GM21526 (cell line): Measurements from ENCODE around the gene EFCAB5.
A peak's percentile ranks its signal among the peaks of the same experiment; 100 is the strongest.
"Not testable (repeated sequence)": the region's sequence is repeated elsewhere in the genome, so short reads cannot be mapped to it uniquely, and the experiment has no call there.

ENCODE experiments used
- ATAC-seq: cut with Tn5 transposase; IDR thresholded peaks from one replicate; pipeline ENCODE4 v1.9.1; 2021; ENCODE audit warnings: moderate library complexity; ENCODE audit not compliant: unreplicated experiment, low FRiP score

Gene EFCAB5

GRCh38 chr17:29941334-29941733 lies at the start of gene EFCAB5:
Gene EFCAB5, plus strand, starts transcription at chr17:29941634. Its CDS starts 163 bp downstream, at chr17:29941797.
- ATAC-seq, result no peak

GRCh38 chr17:29892201-29892600 lies 49.2 kb upstream of the EFCAB5 start:
- no peak for ATAC-seq

DNA sequence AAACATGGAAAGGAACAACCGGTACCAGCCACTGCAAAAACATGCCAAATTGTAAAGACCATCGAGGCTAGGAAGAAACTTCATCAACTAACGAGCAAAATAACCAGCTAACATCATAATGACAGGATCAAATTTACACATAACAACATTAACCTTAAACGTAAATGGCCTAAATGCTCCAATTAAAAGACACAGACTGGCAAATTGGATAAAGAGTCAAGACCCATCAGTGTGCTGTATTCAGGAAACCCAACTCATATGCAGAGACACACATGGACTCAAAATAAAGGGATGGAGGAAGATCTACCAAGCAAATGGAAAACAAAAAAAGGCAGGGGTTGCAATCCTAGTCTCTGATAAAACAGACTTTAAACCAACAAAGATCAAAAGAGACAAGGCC lies 44.3 kb upstream of the EFCAB5 start:
- ATAC-seq, result not testable (repeated sequence)

- no peak for ATAC-seq
These were observed 38.0 kb upstream of the EFCAB5 start for GRCh38 chr17:29903471-29903870.

DNA sequence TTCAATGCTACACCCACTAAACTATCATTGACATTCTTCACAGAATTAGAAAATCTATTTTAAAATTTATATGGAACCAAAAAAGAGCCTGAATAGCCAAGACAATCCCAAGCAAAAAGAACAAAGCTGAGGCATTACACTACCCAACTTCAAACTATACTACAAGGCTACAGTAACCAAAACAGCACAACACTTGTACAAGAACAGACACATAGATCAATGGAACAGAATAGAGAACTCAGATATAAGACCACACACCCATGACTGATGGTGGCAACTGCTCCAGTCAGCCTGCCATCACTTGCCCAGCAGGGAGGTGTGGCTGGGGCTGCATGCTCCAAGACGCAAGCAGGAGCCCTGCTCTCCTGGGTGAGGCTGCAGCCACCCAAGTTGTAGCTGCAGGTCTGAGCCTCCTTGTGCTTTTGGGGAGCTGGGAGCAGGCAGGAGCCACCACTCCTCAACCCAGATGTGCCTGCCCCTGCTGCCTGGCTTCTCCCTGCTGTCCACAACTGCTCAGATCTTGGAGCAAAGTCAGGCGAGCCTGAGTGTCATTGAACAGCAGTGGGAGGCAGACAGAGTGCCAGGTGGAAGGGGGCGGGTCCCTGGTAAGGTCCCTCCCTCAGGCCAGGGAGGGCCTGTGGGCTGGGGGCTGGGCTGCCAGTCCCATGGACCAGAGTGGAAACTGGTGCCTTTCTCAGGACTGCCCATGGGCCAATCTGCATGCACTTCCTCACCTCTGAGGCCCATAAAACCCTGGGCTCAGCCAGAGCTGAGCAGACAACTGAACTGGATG lies 36.2 kb upstream of the EFCAB5 start:
- no peak for ATAC-seq

GRCh38 chr17:29905879-29906167 lies 35.6 kb upstream of the EFCAB5 start:
- no peak for ATAC-seq

GRCh38 chr17:29906969-29907368 lies 34.5 kb upstream of the EFCAB5 start:
- ATAC-seq, result no peak

DNA sequence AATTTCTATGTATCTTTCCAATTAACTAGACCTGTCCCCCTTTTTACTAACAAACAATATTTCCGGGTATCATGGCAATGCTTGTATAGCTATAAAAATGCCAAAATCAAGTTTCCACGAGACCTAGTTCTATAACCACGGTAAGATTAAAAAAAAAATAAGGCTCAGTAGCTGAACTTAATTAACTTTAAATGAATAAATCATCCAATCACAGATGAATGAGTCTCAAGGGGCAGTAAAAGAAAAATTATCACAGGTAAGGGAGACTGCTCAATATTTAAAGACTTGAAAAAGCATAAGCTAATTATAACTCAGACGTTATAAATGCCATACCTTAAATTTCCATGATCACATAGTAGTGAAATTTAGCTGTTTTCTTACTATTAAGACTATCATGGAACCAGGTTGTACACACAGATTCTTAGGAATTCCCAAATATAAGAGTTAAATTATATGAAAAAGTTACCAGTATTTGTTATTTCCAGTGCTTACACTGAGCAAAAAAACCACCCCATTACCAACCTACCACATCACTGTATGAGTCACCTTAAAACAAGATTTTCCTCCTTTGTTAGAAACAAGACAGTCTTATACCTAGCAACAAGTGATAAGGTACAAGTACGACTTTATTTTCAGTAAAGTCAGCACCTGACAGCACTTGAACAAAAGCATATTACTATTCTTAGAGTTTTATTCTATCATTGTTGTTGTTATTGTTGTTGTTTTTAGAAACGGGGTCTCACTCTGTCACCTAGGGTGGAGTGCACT lies 32.0 kb upstream of the EFCAB5 start:
- no peak for ATAC-seq

DNA sequence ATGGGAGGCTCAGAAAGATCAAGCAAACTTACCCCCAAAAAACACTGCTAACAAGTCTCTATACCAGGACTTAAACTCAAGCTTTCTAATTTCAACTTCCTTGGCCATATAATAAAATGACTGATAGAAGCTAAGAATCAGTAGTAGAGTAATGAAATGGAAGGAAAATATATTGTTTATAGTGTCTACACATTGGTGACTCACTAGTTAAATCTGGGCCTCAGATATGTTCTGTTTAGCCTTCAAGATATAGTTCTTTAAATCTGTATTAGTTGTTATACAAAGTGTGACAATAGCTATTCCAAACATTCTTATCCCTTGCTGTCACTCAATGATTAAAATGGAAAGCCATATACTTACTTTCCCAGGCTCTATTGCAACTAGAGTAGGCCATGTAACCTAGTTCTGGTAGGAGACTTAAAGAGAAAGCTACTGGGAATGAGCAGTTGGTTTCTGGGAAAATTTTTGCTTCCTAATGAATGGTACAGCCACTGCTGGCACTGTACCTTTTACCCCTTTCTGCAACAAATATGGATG lies 29.7 kb upstream of the EFCAB5 start:
- ATAC-seq, result no peak

DNA sequence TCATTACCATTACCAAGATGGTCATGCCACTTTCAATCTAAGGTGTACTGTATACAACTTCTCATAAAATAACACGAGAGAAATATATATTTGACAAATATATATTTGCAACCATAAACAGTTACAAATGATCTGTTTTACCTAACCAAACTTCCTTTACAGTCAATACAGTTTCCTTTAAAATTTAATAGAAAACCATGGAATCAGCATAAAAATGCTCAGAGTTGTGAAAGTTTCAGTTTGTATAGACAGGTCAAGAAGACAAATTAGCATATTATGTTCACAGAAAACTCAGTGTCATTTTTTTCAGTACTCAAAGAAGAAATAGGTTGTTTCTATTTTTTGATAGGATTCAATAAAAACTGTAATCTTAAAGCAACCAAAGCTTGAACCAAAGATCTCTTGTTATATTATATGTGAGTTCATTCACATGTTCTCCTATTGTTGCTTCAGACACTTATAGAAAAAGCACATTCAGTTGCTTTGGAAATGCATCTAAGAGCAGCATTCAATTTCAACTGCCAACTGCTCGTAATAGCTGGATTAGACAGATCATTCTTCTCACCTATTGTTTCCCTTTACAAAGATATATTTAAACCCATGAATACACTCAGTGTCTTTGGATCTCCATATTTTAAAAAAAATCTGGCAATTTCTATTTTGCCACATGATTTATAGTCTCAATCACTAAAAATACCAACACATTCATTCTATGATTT lies 26.5 kb upstream of the EFCAB5 start:
- no peak for ATAC-seq

DNA sequence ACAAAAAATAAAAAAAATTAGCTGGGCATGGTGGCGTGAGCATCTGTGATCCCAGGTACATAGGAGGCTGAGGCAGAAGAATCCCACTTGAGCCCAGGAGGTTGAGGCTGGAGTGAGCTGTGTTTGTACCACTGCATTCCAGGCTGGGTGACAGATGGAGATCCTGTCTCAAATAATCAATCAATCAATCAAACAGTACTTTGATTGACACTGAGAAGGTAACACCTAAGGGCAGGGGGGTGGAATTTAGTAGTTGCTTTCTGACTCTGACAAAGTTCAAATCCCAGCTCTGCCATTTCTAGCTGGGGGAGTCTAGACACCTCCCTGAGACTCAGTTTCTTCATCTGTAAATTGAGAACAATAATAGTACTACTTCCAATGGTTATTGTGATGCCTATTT lies 23.4 kb upstream of the EFCAB5 start:
- ATAC-seq, result no peak

DNA sequence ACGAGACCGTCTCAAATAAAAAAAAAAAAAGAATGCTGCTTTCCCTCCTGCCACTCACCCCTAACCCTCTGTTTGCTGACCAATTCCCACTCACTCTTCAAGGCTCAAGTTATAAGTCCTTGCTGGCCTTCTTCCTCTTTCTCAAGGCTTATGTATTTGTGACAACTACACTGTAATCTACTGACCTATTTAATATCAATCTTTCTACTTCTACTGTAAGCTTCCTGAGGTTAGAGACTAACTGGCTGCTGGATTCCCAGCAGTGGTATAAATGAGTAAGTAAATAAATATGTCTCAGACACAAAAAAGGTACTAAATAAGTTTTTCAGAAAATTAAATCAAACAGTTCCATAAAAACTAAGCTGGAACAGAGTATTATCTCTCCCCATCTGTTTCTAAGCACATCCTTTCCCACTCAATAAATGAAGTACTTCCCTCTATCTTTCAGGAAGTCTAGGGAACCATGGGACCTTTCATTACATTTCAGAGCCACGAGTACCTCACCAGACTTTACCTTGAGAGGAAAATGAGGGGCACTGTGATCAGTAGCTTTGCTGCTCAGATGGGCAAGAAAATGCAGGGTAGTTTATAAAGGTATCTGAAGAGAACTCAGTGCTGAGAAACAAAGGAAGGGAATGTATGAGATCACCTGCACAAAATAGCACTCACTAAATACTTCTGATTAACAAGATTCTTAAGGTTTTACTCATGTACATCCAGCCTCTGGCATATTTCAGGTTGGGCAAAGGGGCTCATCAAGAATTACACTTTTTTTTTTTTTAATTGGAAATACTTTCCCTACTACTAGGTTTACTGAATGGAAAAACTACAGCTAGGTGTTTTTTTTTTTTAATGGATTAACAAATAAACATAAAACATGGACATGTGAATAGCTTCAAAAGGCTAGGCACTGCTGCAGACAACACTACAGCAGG lies 22.2 kb upstream of the EFCAB5 start:
- ATAC-seq, result no peak

DNA sequence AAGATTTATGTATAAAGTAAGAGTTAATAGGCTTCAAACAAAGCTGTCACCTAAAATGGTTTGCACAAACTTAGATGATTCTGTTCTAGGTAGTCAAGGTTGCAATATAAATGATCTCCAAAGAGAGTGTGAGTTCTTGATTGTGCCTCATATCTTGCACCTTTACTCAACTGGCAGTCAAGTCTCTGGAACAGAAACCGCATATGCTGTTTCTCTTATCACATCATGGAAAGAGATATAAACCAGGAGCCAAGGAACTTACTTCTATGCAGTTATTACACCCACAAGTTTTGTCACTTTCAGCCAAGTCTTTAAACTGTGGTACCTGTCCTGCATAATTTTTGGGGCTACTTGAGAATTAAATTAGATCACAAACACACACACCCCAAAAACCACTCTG lies 16.6 kb upstream of the EFCAB5 start:
- no peak for ATAC-seq

DNA sequence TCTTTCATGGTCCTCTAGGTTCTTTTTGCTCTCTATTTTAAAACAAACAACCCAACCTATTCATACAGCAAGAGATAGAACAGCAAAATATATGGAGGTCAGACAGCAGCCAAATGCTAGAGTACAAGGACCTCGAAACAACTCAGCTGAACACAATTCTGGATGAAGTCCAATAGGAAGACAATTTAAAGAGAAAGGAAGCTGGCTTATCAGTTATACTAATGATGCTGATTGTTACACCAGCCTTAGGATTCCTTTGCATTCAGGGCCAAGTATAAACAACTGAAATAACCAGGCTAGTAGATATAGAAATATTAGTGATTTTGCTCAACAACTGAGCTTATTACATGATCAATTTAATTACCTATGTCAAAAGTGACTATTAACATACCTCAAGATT lies 13.9 kb upstream of the EFCAB5 start:
- no peak for ATAC-seq

GRCh38 chr17:29929006-29929532 lies 12.4 kb upstream of the EFCAB5 start:
- ATAC-seq, result no peak

DNA sequence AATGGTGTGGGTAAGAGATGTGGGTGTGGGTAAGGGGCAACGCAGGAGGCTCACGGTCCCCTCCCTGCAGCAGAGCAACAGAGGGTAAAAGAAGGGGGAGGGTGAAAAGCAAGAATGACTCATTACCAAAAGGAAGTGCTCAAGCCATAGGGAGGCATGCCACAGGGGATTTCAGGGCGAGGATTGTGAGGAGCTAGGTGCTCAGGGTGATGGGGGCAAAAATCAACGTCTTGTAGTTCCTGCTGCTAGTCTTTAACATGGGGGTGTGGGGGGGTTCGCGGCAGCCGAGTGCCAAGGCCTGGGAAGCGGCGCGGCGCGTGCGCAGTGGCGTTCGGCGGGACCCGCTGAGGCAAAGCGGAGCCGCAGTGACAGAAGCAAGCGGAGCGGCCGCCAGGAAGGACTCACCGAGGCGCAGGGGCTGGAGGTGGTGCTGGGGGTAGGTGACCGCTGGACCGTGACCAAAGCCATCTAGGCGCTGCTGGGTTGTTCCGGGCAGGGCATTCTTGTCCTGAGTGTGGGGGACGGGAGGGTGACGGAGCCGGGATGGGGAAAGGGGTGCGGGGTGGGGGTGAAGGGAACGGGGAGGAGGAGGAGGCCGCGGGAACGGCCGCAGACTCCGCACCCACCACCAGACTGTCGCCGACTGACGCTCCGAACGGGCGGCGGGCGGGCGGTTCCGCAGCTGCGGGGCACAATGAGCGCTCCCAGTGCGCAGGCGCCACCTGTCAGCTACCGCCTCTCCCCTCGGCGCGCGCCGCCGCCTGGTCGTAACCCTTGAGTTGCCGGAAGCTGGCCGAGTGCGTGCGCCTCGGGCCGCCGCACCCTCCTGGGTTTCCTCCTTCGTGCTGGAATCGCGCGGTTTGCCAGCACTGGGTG lies 11.7 kb upstream of the EFCAB5 start, which contains the start of gene SSH2:
TSS of gene SSH2 (minus strand) at position 696 of the 876 bp plus-strand sequence. CDS start at position 468, 228 bp downstream.
- ATAC-seq, result peak; percentile 48

GRCh38 chr17:29930409-29931010 lies 10.9 kb upstream of the EFCAB5 start:
- ATAC-seq, result no peak

DNA sequence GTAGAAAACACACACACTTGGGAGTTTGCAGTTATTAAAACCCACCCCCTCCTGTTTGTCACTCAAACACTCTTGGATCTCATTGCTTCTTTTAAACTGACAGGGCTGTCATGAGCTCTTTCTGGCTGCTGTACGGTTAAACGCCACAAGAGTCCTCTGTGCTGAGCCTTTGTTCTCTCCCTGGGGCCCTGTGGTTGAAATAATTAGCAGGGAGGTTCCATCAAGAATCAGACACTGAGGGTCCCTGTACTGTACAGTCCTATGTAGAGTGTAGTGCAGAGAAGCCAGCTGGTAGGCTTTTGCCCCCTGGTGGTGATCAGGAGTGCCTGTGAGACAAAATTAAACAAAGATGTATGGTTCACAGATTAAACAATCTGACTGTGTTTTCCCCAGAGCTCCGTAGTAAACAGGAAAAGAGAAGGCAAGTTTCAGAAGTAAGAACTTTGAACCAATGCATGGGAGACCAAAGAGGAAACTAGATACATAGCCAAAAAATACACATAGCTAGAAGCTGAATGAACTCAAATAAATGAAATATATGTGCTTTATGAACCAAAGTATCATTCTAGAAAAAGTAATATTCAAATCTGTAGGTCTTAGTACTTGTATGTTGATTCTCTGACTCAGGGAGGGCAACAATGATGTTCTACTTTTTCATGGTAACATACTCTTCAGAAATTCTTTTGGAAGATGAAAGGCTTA lies 10.1 kb upstream of the EFCAB5 start:
- peak; percentile 60 for ATAC-seq
